Measurements from ENCODE around the gene ZNF385B.

ZNF385B gene

GRCh38 chr2:179592167-179592936 lies 269.1 kb downstream of the ZNF385B start:
- no peak for DNase-seq (ENCODE audit: low read depth in 1 of 2, low spot score in 1 of 2)

- DNase-seq (ENCODE audit: low read depth in 1 of 2, low spot score in 1 of 2) = no peak
Measured at GRCh38 chr2:179591690-179592089, 269.7 kb downstream of the ZNF385B start.

GRCh38 chr2:179588486-179589145 lies 272.8 kb downstream of the ZNF385B start:
- no peak for DNase-seq (ENCODE audit: low read depth in 1 of 2, low spot score in 1 of 2)

GRCh38 chr2:179584760-179585159 lies 276.7 kb downstream of the ZNF385B start:
- DNase-seq (ENCODE audit: low read depth in 1 of 2, low spot score in 1 of 2) = no peak

DNA sequence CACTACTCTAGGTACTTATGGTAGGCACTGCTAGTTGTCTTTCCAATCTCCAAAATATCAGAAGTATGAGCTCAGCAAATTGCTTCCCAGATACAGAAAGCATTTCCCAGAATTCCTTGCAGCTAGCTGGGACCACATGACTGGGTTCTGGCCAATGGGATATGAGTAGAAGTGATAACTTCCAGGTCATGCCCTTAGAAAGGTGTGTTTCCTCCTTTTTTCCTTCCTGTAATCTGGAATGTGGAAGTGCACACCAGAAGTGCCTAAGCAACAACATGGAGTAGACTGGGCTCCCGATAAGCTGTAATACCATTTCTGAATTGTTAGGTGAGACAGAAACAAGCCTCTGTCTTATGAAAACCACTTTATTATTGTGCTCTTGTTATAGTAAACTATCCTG lies 279.8 kb downstream of the ZNF385B start:
- no peak for DNase-seq (ENCODE audit: low read depth in 1 of 2, low spot score in 1 of 2)

DNA sequence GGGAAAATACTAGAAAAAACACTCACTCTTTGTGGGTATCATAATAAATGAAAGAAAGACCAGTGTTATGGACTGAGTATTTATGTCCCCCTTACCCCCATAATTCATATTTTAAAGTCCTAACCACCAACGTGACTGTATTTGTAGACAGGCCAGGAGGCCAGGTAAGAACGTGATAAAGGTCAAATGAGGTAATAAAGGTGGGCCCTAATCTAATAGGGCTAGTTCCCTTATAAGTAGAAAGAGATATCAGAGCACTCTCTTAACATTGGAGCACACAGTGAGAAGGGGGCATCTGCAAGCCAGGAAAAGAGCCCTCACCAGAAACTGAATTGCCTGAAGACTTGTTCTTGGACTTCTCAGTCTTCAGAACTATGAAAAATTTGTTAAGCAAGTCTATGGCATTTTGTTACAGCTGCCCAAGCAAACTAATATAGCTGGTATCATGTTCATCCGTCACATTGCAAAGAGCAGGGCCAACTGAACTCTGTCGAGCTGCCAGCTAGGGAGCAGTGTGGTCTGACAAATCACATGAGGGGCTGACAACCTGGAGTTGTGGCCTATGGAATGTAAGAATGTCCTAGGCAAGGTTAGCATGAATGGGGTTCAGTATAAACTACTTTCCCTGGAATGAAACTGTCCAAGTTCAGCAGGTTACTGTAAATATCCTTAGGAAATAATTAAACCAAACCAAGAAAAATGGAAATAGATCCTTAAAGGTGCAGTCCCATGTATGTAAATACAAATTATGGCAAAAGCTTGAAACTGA lies 280.9 kb downstream of the ZNF385B start:
- no peak for DNase-seq (ENCODE audit: low read depth in 1 of 2, low spot score in 1 of 2)

DNA sequence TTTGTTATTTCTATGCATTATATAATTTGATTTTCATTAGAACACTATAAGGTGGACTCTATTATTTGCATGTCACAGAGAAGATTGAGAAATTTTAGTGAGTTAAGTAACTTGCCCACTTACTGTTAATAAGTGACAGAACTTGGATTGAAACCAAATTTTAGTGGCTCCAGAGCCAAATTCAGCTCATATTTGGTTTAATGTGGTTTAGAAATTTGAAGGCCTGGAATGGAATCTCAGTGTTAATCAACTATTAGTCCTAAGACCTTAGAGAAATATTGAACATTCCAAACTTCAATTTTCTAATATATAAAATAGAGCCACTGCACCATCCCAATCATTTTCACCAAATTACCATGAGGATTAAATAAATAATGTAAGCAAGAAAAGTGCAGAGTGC lies 281.6 kb downstream of the ZNF385B start:
- no peak for DNase-seq (ENCODE audit: low read depth in 1 of 2, low spot score in 1 of 2)

GRCh38 chr2:179578171-179578916 lies 283.1 kb downstream of the ZNF385B start:
- DNase-seq (ENCODE audit: low read depth in 1 of 2, low spot score in 1 of 2) = no peak

- DNase-seq (ENCODE audit: low read depth in 1 of 2, low spot score in 1 of 2) = no peak
Measured at GRCh38 chr2:179574061-179574519, 287.3 kb downstream of the ZNF385B start.

DNA sequence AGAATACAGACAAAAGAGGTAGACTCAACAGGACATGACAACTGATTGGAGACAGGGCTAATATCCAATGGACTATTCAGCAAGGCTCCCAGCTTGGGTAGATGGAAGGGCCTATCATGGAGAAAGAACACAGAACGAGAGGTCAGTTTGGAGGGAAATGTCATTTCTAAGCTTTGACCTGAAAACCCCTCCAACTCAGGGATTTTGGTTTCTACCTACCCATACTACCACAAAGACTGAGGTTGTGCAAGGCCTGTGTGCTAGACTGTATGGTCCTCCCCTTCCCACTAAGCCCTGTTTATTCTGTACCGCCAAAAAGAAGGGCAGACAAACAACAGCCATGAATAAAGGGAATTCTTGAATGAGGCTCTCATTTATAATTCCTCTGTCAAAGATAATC lies 288.9 kb downstream of the ZNF385B start:
- DNase-seq (ENCODE audit: low read depth in 1 of 2, low spot score in 1 of 2) = no peak

GRCh38 chr2:179571721-179572120 lies 289.7 kb downstream of the ZNF385B start:
- DNase-seq (ENCODE audit: low read depth in 1 of 2, low spot score in 1 of 2) = no peak

- DNase-seq (ENCODE audit: low read depth in 1 of 2, low spot score in 1 of 2) = no peak
Measured at GRCh38 chr2:179571252-179571651, 290.2 kb downstream of the ZNF385B start.

DNA sequence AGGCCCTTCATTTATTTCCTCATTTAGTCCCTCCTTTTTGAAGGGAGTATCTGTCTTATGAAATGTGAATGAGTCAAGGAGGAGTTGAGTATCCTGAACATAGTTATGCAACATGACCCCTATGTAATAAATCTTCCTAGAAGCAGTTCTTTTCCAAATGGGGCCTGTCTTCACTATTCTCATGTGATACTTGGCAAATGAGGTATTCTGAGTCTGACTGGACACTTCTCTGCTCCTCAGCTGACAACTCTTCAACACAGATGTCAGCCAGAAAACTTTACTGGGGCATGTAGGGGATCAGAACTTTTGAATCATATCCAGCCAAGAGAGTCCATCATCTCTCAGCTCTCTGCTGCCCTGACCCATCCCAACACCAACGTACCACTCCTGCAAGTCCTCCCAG lies 291.6 kb downstream of the ZNF385B start:
- DNase-seq (ENCODE audit: low read depth in 1 of 2, low spot score in 1 of 2) = no peak

DNA sequence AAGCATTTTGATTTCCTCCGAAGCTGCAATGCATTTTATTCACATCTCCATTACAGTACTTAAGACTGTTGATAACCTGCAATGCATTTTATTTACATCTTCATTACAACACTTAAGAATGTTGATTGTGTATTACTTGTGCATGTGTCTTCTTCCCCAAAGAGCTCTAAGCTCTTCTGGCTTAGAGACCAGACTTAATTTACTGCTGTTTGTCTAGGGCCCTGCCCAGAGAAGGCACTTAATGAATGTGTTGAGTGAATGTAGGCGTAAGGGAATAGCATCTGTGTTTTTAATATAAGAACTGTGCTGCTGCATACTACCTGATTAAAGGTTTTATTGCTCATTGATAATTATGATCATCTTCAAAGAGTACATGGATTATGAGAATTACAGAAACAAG lies 295.6 kb downstream of the ZNF385B start:
- DNase-seq (ENCODE audit: low read depth in 1 of 2, low spot score in 1 of 2) = no peak

DNA sequence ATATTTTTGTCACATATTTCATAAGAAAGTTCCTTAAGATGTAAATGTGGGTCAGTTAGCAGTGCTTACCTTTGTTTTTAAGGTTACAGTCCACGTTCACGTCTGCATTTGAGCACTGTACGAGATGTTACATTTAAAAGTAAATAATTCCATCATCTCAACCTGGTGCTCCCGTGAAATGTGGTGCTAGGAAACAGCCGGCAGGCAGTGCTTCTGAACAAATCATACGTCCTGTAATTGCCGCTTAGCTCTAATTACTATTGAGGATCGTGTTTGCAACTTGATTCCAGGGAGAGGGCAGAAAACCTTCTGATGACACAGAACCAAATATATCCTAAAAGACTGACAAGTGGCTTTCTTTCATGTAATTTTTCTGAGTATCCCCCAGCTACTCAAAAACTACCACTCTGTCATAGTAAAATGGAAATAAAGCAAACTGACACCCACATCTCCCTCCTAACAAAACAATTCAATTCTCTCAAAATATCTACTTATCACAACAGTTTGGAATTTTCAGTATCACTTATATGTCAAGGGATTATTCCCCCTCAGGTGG lies 299.0 kb downstream of the ZNF385B start:
- no peak for DNase-seq (ENCODE audit: low read depth in 1 of 2, low spot score in 1 of 2)

- no peak for DNase-seq (ENCODE audit: low read depth in 1 of 2, low spot score in 1 of 2)
Measured at GRCh38 chr2:179561702-179562101, 299.7 kb downstream of the ZNF385B start.

GRCh38 chr2:179560257-179560735 lies 301.1 kb downstream of the ZNF385B start:
- DNase-seq (ENCODE audit: low read depth in 1 of 2, low spot score in 1 of 2) = no peak

- DNase-seq (ENCODE audit: low read depth in 1 of 2, low spot score in 1 of 2) = no peak
Measured at GRCh38 chr2:179559108-179559806, 302.2 kb downstream of the ZNF385B start.

DNA sequence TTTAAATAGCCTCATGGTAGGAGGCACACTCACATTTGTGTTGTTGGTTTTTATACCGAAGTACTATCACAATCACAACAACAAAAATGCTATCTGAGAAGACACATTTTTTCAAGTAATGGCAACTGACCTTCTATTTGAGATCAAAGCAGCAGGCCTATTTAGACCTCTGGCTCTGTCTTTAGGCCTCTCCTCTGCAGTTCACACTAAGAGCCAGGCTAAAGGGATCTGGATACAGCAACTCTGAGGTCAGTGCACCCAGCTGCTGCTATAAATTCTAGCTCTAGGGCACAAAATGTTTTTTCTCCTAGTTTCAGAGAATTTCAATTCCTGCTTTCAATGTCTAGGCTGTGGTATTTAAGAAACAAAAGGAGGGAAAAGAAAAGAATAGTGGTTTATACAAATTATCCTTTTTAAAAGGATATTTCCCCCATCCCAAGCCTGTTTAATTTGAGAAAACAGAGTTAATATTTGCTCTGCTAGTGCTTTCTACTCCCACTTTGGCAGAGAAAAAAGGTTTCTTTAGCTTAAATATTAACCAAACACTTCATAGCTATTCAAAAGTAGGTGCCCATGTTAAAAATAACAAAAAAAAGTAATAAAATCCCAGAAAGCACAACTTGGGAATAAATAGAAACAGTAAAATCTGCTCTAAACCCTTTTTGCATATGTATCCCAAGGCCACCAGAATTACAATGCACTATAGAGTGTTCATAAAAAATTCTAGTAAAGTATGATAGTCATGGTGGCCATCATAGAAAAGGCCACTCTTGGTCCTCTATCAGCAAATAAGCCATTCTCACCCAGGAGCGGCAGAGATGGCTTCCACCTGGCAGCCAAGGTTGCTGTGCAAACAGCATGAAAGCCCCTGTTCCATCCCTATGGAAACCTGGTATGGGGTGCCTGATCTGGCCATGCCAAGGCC lies 303.1 kb downstream of the ZNF385B start:
- DNase-seq (ENCODE audit: low read depth in 1 of 2, low spot score in 1 of 2) = no peak
